ENCODE measurements around the gene SPESP1. TPM values are rescaled to one million over a fixed set of nuclear protein-coding genes. Genes with fewer than 3 reads are reported as not detected.
A peak's percentile ranks its signal among the peaks of the same experiment; 100 is the strongest.

Gene SPESP1
- polyA plus RNA-seq, 1 of the 3 experiments (the other 2 are of a cell fraction) = not detected

GRCh38 chr15:68924866-68925560 is 5.3 kb upstream of the SPESP1 start (continued):
- peak; percentile 39 for TF ChIP-seq CHD2 (IDR thresholded peaks at IDR 0.05; ENCODE audit: low read length, partially characterized antibody)
- 0 out of 2 replicates have a peak, but pooled peaks have one; percentile 41 for TF ChIP-seq RCOR1 (IDR thresholded peaks at IDR 0.05; ENCODE audit: low read length)
- TF ChIP-seq YY1 (IDR thresholded peaks at IDR 0.05; ENCODE audit: low read depth) = no peak
- no peak for TF ChIP-seq PBX3 (IDR thresholded peaks at IDR 0.05)
- no peak for TF ChIP-seq ELF1 (IDR thresholded peaks at IDR 0.05)
- no peak for TF ChIP-seq TEAD4 (IDR thresholded peaks at IDR 0.05; ENCODE audit: borderline replicate concordance, insufficient read depth)
- TF ChIP-seq FOXJ3 (CRISPR knock-in tag; IDR thresholded peaks at IDR 0.05) = no peak
- peak; percentile 58; the same call in 1 of the 2 replicates for TF ChIP-seq MXI1 (IDR thresholded peaks at IDR 0.05; ENCODE audit: low read depth, low read length)
- no peak for TF ChIP-seq EZH2phosphoT487 (IDR thresholded peaks at IDR 0.05; ENCODE audit: borderline replicate concordance, low read depth)
- no peak for TF ChIP-seq FOXM1 (IDR thresholded peaks at IDR 0.05; ENCODE audit: low read depth)
- no peak for TF ChIP-seq REST (IDR thresholded peaks at IDR 0.05; ENCODE audit: low read depth, low read length)
- no peak for TF ChIP-seq NRF1 (IDR thresholded peaks at IDR 0.05; ENCODE audit: low read depth, low read length)
- no peak for TF ChIP-seq JUND (IDR thresholded peaks at IDR 0.05)
- TF ChIP-seq IRF3 (IDR thresholded peaks at IDR 0.05; ENCODE audit: low read depth, low read length) = no peak
- no peak for TF ChIP-seq GABPA (IDR thresholded peaks at IDR 0.05; ENCODE audit: low read depth)
- no peak for TF ChIP-seq USF1 (IDR thresholded peaks at IDR 0.05; ENCODE audit: borderline replicate concordance, low read depth)
- TF ChIP-seq MAX (IDR thresholded peaks at IDR 0.05; ENCODE audit: low read depth) = no peak
- TF ChIP-seq RXRA (IDR thresholded peaks at IDR 0.05; ENCODE audit: borderline replicate concordance, low read depth) = no peak
- no peak for TF ChIP-seq USF2 (IDR thresholded peaks at IDR 0.05; ENCODE audit: borderline replicate concordance, low read depth, low read length)
- TF ChIP-seq FOSL2 (IDR thresholded peaks at IDR 0.05; ENCODE audit: borderline replicate concordance, low read depth) = no peak
- TF ChIP-seq SIN3A (IDR thresholded peaks at IDR 0.05; ENCODE audit: borderline replicate concordance, low read depth, low read length) = no peak
- no peak for TF ChIP-seq MEF2A (IDR thresholded peaks at IDR 0.05; ENCODE audit: borderline replicate concordance, low read depth)
